Vagina (tissue), 2 donors: ENCODE measurements around the gene RAD51AP2. TPM values are rescaled to one million over a fixed set of nuclear protein-coding genes. Genes with fewer than 3 reads are reported as not detected.

Experiments
- DNase-seq, 2 donors: peaks; one replicate each; pipeline ENCODE4 v3.0.0-alpha.2; 2017; ENCODE audit errors: extremely low spot score in 2 of 2
- H3K27ac ChIP-seq: fragments of 200-600 bp; sonication (generic); one replicate; pipeline ENCODE4 v1.5.1; 2019
- H3K27me3 ChIP-seq: fragments of 200-600 bp; sonication (generic); one replicate; pipeline ENCODE4 v1.5.1; 2019
- H3K36me3 ChIP-seq, 2 donors: fragments of 200-600 bp; sonication (generic); one replicate each; pipeline ENCODE4 v1.5.1; 2017 to 2019
- H3K4me1 ChIP-seq: fragments of 200-600 bp; sonication (generic); one replicate; pipeline ENCODE4 v1.5.1; 2019
- H3K4me3 ChIP-seq, 2 donors: fragments of 200-600 bp; sonication (generic); 1 replicate in 1 of 2; 2 replicates in 1 of 2; pipeline ENCODE4 v1.5.1; 2016 to 2019
- H3K9me3 ChIP-seq: fragments of 200-600 bp; sonication (generic); one replicate; pipeline ENCODE4 v1.5.1; 2019
- POLR2A ChIP-seq, 2 donors: fragments of 450-650 bp; IDR thresholded peaks; one replicate each; pipeline ENCODE4 v1.6.1; 2017; ENCODE audit warnings: antibody characterized with exemption in 2 of 2, mild to moderate bottlenecking in 2 of 2, moderate library complexity in 2 of 2
- POLR2AphosphoS5 ChIP-seq, 2 donors: sonication (generic); formaldehyde crosslinking; IDR thresholded peaks; one replicate each; pipeline ENCODE4 v1.9.0; 2017; ENCODE audit warnings: antibody characterized with exemption in 2 of 2, mild to moderate bottlenecking in 2 of 2, low read depth in 1 of 2; ENCODE audit not compliant: insufficient read depth in 1 of 2
- intact Hi-C: fragments of 100-400 bp; cut with DNase I; formaldehyde crosslinking; loops from one replicate; pipeline ENCODE4 v1.15.1; 2023
- total RNA-seq: library from RNA; depleted of rRNA; stranded (reverse); fragments of >200 nt; gene quantifications from one replicate; pipeline ENCODE4 v1.2.3, GENCODE V29; 2016
- TF ChIP-seq, protein P1 (sequence below), 3 experiments: fragments of 450-650 bp in 2 of 3; fragments of 200-600 bp in 1 of 3; sonication (generic) in 1 of 3; IDR thresholded peaks; one replicate each; pipeline ENCODE4 v1.5.1; 2017 to 2019; ENCODE audit warnings: antibody characterized with exemption in 3 of 3, mild to moderate bottlenecking in 2 of 3, moderate library complexity in 2 of 3

RAD51AP2 gene
- total RNA-seq, 1 donor from 2014 or later, result 0.25 TPM

DNA sequence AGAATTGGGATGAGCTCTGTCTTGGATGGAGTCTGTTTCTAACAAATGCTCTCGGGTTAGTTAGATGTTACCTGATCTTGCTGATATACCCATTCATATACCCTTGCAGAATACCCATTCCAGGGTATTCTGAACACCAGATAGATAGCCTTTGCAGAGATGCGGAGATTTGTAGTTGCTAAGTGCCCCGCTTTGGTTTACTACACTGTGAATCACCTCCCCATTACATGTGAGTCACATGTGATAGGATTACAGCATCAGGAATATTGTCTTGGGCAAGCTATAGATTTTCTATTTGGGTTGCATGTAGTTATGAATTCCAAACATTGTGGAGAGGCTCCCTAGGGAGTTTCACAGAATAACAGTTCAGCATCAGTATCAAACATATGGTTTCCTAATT is 26.0 kb upstream of the RAD51AP2 start:
- intact Hi-C loops, result no loop called here
- peaks cover 12% of the 10 kb centered on the region for H3K4me1 ChIP-seq
- no peak for DNase-seq
- H3K9me3 ChIP-seq, result no peaks in the 10 kb centered on the region
- no peaks in the 10 kb centered on the region for H3K27me3 ChIP-seq
- H3K36me3 ChIP-seq, result no peaks in the 10 kb centered on the region
- no peak overlapping the region for H3K4me3 ChIP-seq
- TF ChIP-seq POLR2A (IDR thresholded peaks at IDR 0.05) (no peak), POLR2AphosphoS5 (IDR thresholded peaks at IDR 0.05; ENCODE audit: insufficient read depth in 1 of 2, low read depth in 1 of 2) (no peak)
- TF ChIP-seq, protein P1, sequence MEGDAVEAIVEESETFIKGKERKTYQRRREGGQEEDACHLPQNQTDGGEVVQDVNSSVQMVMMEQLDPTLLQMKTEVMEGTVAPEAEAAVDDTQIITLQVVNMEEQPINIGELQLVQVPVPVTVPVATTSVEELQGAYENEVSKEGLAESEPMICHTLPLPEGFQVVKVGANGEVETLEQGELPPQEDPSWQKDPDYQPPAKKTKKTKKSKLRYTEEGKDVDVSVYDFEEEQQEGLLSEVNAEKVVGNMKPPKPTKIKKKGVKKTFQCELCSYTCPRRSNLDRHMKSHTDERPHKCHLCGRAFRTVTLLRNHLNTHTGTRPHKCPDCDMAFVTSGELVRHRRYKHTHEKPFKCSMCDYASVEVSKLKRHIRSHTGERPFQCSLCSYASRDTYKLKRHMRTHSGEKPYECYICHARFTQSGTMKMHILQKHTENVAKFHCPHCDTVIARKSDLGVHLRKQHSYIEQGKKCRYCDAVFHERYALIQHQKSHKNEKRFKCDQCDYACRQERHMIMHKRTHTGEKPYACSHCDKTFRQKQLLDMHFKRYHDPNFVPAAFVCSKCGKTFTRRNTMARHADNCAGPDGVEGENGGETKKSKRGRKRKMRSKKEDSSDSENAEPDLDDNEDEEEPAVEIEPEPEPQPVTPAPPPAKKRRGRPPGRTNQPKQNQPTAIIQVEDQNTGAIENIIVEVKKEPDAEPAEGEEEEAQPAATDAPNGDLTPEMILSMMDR (IDR thresholded peaks at IDR 0.05), result no peak
- no peak overlapping the region for H3K27ac ChIP-seq

DNA sequence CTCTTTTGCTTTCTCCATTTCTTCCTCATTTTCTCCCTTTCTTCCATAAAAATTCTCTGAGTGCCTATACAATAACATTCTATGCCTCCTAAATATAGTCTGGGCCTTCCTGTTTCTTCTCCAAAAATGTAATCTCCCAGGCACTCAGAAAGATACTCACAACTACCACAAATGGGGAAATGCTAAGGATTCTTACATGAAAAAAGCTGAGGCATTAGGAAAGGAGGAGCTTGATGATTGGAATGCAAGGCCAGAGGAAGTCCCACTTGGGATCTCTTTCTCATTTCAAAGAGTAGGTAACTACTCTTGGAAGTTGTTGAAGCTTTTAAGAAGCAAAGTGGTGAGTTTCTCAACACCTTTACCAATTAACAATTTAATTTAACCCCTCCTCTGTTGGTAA is 25.6 kb upstream of the RAD51AP2 start:
- Histone ChIP-seq H3K4me1 (peaks cover 12% of the 10 kb centered on the region), H3K27me3 (no peaks in the 10 kb centered on the region), H3K27ac (no peak overlapping the region), H3K36me3 (no peaks in the 10 kb centered on the region), H3K4me3 (no peak overlapping the region), H3K9me3 (no peaks in the 10 kb centered on the region)
- TF ChIP-seq POLR2AphosphoS5 (IDR thresholded peaks at IDR 0.05; ENCODE audit: insufficient read depth in 1 of 2, low read depth in 1 of 2), result no peak
- TF ChIP-seq, protein P1 (IDR thresholded peaks at IDR 0.05), result no peak
- TF ChIP-seq POLR2A (IDR thresholded peaks at IDR 0.05), result no peak
- intact Hi-C loops, result no loop called here
- no peak for DNase-seq

DNA sequence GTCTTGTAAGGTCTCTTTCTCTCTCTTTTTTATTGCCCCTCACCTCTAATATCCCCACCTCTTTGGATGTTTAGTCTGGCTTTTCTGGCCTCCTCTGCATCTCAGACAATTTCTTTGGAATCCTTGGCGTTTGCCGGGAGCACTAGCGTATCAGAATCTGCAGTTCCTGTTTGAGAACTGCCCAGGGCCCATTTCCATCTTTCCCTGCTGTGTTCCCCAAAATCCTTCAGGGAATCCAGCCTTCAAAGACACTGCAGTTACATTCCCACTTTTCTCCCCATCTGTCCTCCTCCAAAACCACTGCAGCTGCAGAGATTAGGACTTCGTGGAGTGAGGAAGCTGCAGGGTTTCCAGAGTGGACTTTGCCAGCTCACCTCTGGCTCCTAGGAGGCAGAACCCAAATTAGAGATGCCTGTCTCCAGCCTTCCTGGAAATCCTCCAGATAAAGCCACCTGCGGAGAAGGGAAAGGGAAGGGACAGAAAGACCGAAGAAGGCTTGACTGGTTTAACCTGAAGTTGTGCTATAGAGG is 25.0 kb upstream of the RAD51AP2 start:
- no peak overlapping the region for H3K4me3 ChIP-seq
- no peak overlapping the region for H3K27ac ChIP-seq
- DNase-seq, result no peak
- no peaks in the 10 kb centered on the region for H3K9me3 ChIP-seq
- intact Hi-C loops, result no loop called here
- no peaks in the 10 kb centered on the region for H3K36me3 ChIP-seq
- TF ChIP-seq POLR2A (IDR thresholded peaks at IDR 0.05), result no peak
- TF ChIP-seq POLR2AphosphoS5 (IDR thresholded peaks at IDR 0.05; ENCODE audit: insufficient read depth in 1 of 2, low read depth in 1 of 2), result no peak
- TF ChIP-seq, protein P1 (IDR thresholded peaks at IDR 0.05), result no peak
- H3K4me1 ChIP-seq, result peaks cover 12% of the 10 kb centered on the region
- no peaks in the 10 kb centered on the region for H3K27me3 ChIP-seq

DNA sequence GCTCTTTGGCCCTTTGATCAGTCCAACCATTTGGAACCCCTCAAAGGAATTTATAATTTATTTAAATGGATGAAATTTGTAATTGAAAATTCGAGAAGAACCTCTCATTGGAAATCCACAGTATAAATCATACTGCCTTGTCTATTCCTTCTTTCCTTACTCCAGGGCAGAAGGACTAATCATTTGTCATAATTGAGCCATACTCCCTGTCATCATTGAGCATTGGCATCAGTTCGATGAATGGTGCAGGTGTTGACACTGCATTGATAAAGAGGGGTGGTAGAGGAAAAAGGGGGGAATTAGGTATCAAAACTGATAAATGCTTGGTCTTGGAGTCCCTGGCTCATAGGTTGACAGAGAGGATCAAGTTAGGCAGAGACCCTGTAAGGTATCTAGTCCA is 24.2 kb upstream of the RAD51AP2 start:
- H3K27ac ChIP-seq, result no peak overlapping the region
- H3K27me3 ChIP-seq, result no peaks in the 10 kb centered on the region
- peaks cover 12% of the 10 kb centered on the region for H3K4me1 ChIP-seq
- no peaks in the 10 kb centered on the region for H3K9me3 ChIP-seq
- H3K36me3 ChIP-seq, result no peaks in the 10 kb centered on the region
- no peak for TF ChIP-seq POLR2A (IDR thresholded peaks at IDR 0.05)
- TF ChIP-seq POLR2AphosphoS5 (IDR thresholded peaks at IDR 0.05; ENCODE audit: insufficient read depth in 1 of 2, low read depth in 1 of 2), result no peak
- TF ChIP-seq, protein P1 (IDR thresholded peaks at IDR 0.05), result no peak
- H3K4me3 ChIP-seq, result peak overlapping the region in 1 of 2 donors; percentile 59
- no peak for DNase-seq
- intact Hi-C loops, result no loop called here

DNA sequence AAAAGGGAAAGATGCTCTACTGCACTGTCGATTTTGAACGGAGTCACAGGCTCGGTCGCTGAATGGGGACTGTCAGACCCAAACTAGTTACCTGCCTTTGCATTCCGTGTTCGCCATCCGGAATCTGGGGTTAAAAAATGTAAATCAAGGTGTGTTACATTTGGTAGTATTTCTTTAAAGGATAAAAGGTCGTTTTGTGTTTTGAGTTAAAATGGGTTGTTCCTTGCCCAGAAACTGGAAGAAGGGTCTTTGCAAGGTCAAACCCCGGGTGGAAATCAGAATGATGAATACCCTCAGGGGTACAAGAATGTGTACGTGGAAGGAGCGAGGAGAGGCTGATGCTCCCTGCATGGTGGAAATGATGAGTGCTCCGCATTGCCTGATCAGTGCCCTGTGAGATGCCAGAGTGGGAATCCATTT is 23.3 kb upstream of the RAD51AP2 start:
- TF ChIP-seq POLR2A (IDR thresholded peaks at IDR 0.05) (no peak), POLR2AphosphoS5 (IDR thresholded peaks at IDR 0.05; ENCODE audit: insufficient read depth in 1 of 2, low read depth in 1 of 2) (no peak)
- TF ChIP-seq, protein P1 (IDR thresholded peaks at IDR 0.05), result no peak
- H3K9me3 ChIP-seq, result no peaks in the 10 kb centered on the region
- intact Hi-C loops, result no loop called here
- DNase-seq, result no peak
- H3K4me3 ChIP-seq, result peak overlapping the region; percentile 54 to 59
- H3K27me3 ChIP-seq, result no peaks in the 10 kb centered on the region
- peaks cover 12% of the 10 kb centered on the region for H3K4me1 ChIP-seq
- no peak overlapping the region for H3K27ac ChIP-seq
- H3K36me3 ChIP-seq, result no peaks in the 10 kb centered on the region
